Measurements from ENCODE around the gene ORMDL2. TPM values are rescaled to one million over a fixed set of nuclear protein-coding genes. Genes with fewer than 3 reads are reported as not detected.
"Not testable (repeated sequence)": the region's sequence is repeated elsewhere in the genome, so short reads cannot be mapped to it uniquely, and the experiment has no call there.

ORMDL2 gene
- total and polyA plus RNA-seq, 2 donors (not counting 3 experiments of a cell fraction or from before 2014, with no cell fraction given): 55.0 to 70.4 TPM

GRCh38 chr12:55833056-55833455 is 15.2 kb downstream of the ORMDL2 start:
- intact Hi-C loops (cut with micrococcal nuclease): no loop called here
- CTCF ChIA-PET: interaction anchor here (2.3 to 4.5 kb wide), 2 partner anchors 14 to 94 kb away, joined by 6 to 23 read pairs; partner anchors contain the start of gene PYM1
- no TSS peak for BruUV-seq (replicated peaks)

GRCh38 chr12:55834400-55834799 is 16.6 kb downstream of the ORMDL2 start:
- H2AFZ ChIP-seq (ENCODE audit: low read depth, low read length); DNase-seq (ENCODE audit: low read depth, low spot score); BruUV-seq (replicated peaks); POLR2A ChIA-PET; H3K27me3 ChIP-seq (ENCODE audit: control insufficient read depth in 2 of 2, insufficient read depth in 2 of 2, low read length in 2 of 2); H3K9me1 ChIP-seq (replicated peaks; ENCODE audit: control insufficient read depth, extremely low read depth, insufficient read depth, low read length); H3K4me2 ChIP-seq (ENCODE audit: insufficient read depth, low read length); FAIRE-seq; H3K4me1 ChIP-seq (ENCODE audit: control insufficient read depth, extremely low read depth, insufficient read depth, low read length); H3K79me2 ChIP-seq (ENCODE audit: control insufficient read depth, insufficient read depth, low read length); H3K9me3 ChIP-seq (replicated peaks; ENCODE audit: control insufficient read depth, insufficient read depth, low read length); H3K27ac ChIP-seq (ENCODE audit: insufficient read depth, low read depth, low read length); H3K36me3 ChIP-seq (ENCODE audit: control insufficient read depth in 2 of 2, extremely low read depth in 1 of 2, insufficient read depth in 2 of 2, low read length in 2 of 2); intact Hi-C loops (cut with micrococcal nuclease); H3K4me3 ChIP-seq (replicated peaks in 1 of 3; ENCODE audit: insufficient read depth in 1 of 3, low read depth in 1 of 3, low read length in 3 of 3); H3K9ac ChIP-seq (replicated peaks; ENCODE audit: extremely low read depth, insufficient read depth, low read length); dilution Hi-C loops (cut with MboI; ENCODE audit: extremely low pct_ligation_motif_present, low sequenced_read_pairs); H4K20me1 ChIP-seq (replicated peaks; ENCODE audit: control insufficient read depth, extremely low read depth, insufficient read depth, low read length): not testable (repeated sequence)
- CTCF ChIA-PET: interaction anchor here (2.3 kb wide), 1 partner anchor 93 kb away, joined by 6 read pairs; the partner anchor contains the start of gene PYM1

More at GRCh38 chr12:55833056-55833455, 15.2 kb downstream of the ORMDL2 start:
- no peak overlapping the region for H2AFZ ChIP-seq (ENCODE audit: low read depth, low read length)
- peaks cover 14% of the 10 kb centered on the region for H3K4me1 ChIP-seq (ENCODE audit: control insufficient read depth, extremely low read depth, insufficient read depth, low read length)
- no peak overlapping the region for H3K4me2 ChIP-seq (ENCODE audit: insufficient read depth, low read length)
- H3K36me3 ChIP-seq (ENCODE audit: control insufficient read depth in 2 of 2, extremely low read depth in 1 of 2, insufficient read depth in 2 of 2, low read length in 2 of 2): no peaks in the 10 kb centered on the region
- DNase-seq (ENCODE audit: low read depth, low spot score) (no peak), FAIRE-seq (no peak)
- TF ChIP-seq, protein P1, sequence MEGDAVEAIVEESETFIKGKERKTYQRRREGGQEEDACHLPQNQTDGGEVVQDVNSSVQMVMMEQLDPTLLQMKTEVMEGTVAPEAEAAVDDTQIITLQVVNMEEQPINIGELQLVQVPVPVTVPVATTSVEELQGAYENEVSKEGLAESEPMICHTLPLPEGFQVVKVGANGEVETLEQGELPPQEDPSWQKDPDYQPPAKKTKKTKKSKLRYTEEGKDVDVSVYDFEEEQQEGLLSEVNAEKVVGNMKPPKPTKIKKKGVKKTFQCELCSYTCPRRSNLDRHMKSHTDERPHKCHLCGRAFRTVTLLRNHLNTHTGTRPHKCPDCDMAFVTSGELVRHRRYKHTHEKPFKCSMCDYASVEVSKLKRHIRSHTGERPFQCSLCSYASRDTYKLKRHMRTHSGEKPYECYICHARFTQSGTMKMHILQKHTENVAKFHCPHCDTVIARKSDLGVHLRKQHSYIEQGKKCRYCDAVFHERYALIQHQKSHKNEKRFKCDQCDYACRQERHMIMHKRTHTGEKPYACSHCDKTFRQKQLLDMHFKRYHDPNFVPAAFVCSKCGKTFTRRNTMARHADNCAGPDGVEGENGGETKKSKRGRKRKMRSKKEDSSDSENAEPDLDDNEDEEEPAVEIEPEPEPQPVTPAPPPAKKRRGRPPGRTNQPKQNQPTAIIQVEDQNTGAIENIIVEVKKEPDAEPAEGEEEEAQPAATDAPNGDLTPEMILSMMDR (IDR thresholded peaks at IDR 0.05; ENCODE audit: extremely low read depth in 1 of 2, insufficient read depth in 1 of 2, low read depth in 1 of 2, low read length in 2 of 2): no peak
- no peak for TF ChIP-seq JUN (IDR thresholded peaks at IDR 0.05; ENCODE audit: borderline replicate concordance, insufficient read depth, insufficient read length, low read depth)
- TF ChIP-seq MYC (IDR thresholded peaks at IDR 0.05; ENCODE audit: low read depth, low read length): no peak
- H4K20me1 ChIP-seq (replicated peaks; ENCODE audit: control insufficient read depth, extremely low read depth, insufficient read depth, low read length): no peaks in the 10 kb centered on the region
- no peak overlapping the region for H3K27ac ChIP-seq (ENCODE audit: insufficient read depth, low read depth, low read length)
- no peaks in the 10 kb centered on the region for H3K9me3 ChIP-seq (replicated peaks; ENCODE audit: control insufficient read depth, insufficient read depth, low read length)
- H3K79me2 ChIP-seq (ENCODE audit: control insufficient read depth, insufficient read depth, low read length): peaks cover 12% of the 10 kb centered on the region
- H3K9me1 ChIP-seq (replicated peaks; ENCODE audit: control insufficient read depth, extremely low read depth, insufficient read depth, low read length): no peaks in the 10 kb centered on the region
- dilution Hi-C loops (cut with MboI; ENCODE audit: extremely low pct_ligation_motif_present, low sequenced_read_pairs): no loop called here
- no peak overlapping the region for H3K9ac ChIP-seq (replicated peaks; ENCODE audit: extremely low read depth, insufficient read depth, low read length)
- no peaks in the 10 kb centered on the region for H3K27me3 ChIP-seq (ENCODE audit: control insufficient read depth in 2 of 2, insufficient read depth in 2 of 2, low read length in 2 of 2)
- POLR2A ChIA-PET: no interaction called here
- no peak overlapping the region for H3K4me3 ChIP-seq (replicated peaks in 1 of 3; ENCODE audit: insufficient read depth in 1 of 3, low read depth in 1 of 3, low read length in 3 of 3)
